Epithelial cell of prostate (primary cell): ENCODE data around the gene NHLRC4.

Experiments used
- DNase-seq: peaks from one replicate; pipeline ENCODE4 v3.0.0-alpha.2; 2011; ENCODE audit warnings: low read depth, low spot score
- H3K27ac ChIP-seq: fragments of 450-650 bp; 2 replicates; pipeline ENCODE4 v1.5.1; 2017; ENCODE audit warnings: mild to moderate bottlenecking

The NHLRC4 gene

GRCh38 chr16:563072-563644, 3.6 kb upstream of the NHLRC4 start:
- no peak overlapping the region for H3K27ac ChIP-seq

GRCh38 chr16:564690-565418, 2.0 kb upstream of the NHLRC4 start:
- no peak overlapping the region for H3K27ac ChIP-seq
- no peak for DNase-seq

More at GRCh38 chr16:563072-563644, 3.6 kb upstream of the NHLRC4 start:
- no peak for DNase-seq

GRCh38 chr16:565419-566330, 1.1 kb upstream of the NHLRC4 start:
- H3K27ac ChIP-seq, result no peak overlapping the region
- DNase-seq, result no peak

GRCh38 chr16:567373-568256, 810 bp downstream of the NHLRC4 start:
- DNase-seq, result no peak
- no peak overlapping the region for H3K27ac ChIP-seq

GRCh38 chr16:568401-569258, 1.8 kb downstream of the NHLRC4 start:
- H3K27ac ChIP-seq, result no peak overlapping the region

GRCh38 chr16:569445-570254, 2.8 kb downstream of the NHLRC4 start, which contains the start of gene PIGQ:
Gene PIGQ (plus strand): TSS chr16:569968. CDS start chr16:574075, 4,107 bp downstream.
- DNase-seq, result no peak
- H3K27ac ChIP-seq, result peak within 1 kb of the TSS; percentile 15

More at GRCh38 chr16:568401-569258, 1.8 kb downstream of the NHLRC4 start:
- DNase-seq, result no peak

GRCh38 chr16:572865-573650, 6.3 kb downstream of the NHLRC4 start:
- no peak overlapping the region for H3K27ac ChIP-seq

GRCh38 chr16:574021-574760, 7.4 kb downstream of the NHLRC4 start:
- H3K27ac ChIP-seq, result no peak overlapping the region
- no peak for DNase-seq

More at GRCh38 chr16:572865-573650, 6.3 kb downstream of the NHLRC4 start:
- DNase-seq, result no peak

- H3K27ac ChIP-seq, result no peak overlapping the region
- DNase-seq, result no peak
Observed at GRCh38 chr16:575354-576196, 8.8 kb downstream of the NHLRC4 start.

GRCh38 chr16:576197-576822, 9.5 kb downstream of the NHLRC4 start:
- no peak for DNase-seq
- H3K27ac ChIP-seq, result no peak overlapping the region

- H3K27ac ChIP-seq, result no peak overlapping the region
- no peak for DNase-seq
Observed at GRCh38 chr16:576823-577201, 10.0 kb downstream of the NHLRC4 start.

GRCh38 chr16:577796-578195, 11.0 kb downstream of the NHLRC4 start:
- no peak overlapping the region for H3K27ac ChIP-seq
- DNase-seq, result no peak

GRCh38 chr16:578232-578869, 11.5 kb downstream of the NHLRC4 start:
- no peak overlapping the region for H3K27ac ChIP-seq
- DNase-seq, result no peak

GRCh38 chr16:578870-579405, 12.1 kb downstream of the NHLRC4 start:
- DNase-seq, result no peak
- H3K27ac ChIP-seq, result no peak overlapping the region
